H9 (cell line): Measurements from ENCODE around the gene ZNF672. TPM values are rescaled to one million over a fixed set of nuclear protein-coding genes. Genes with fewer than 3 reads are reported as not detected.

Source experiments
- DNase-seq: peaks from one replicate; pipeline ENCODE4 v3.0.0-alpha.2; 2017
- H2AFZ ChIP-seq: one replicate; pipeline ENCODE4 v1.6.1; 2013; ENCODE audit warnings: mild to moderate bottlenecking, low read length, control low read depth, moderate library complexity
- H2AK5ac ChIP-seq: 2 replicates; pipeline ENCODE4 v1.6.1; 2013; ENCODE audit warnings: low read length, control low read depth, mixed read lengths; ENCODE audit not compliant: insufficient read length
- H2BK120ac ChIP-seq: one replicate; pipeline ENCODE4 v1.6.1; 2013; ENCODE audit warnings: low read depth, mild to moderate bottlenecking, low read length, control low read depth, inconsistent platforms; ENCODE audit not compliant: poor library complexity, severe bottlenecking
- H2BK12ac ChIP-seq: 2 replicates; pipeline ENCODE4 v1.6.1; 2013; ENCODE audit warnings: low read length, control low read depth, mixed read lengths, low read depth; ENCODE audit not compliant: insufficient read length
- H2BK15ac ChIP-seq: 2 replicates; pipeline ENCODE4 v1.6.1; 2013; ENCODE audit warnings: low read depth, low read length, control low read depth
- H2BK20ac ChIP-seq: one replicate; pipeline ENCODE4 v1.6.1; 2013; ENCODE audit warnings: low read depth, mild to moderate bottlenecking, low read length, control low read depth, inconsistent platforms; ENCODE audit not compliant: poor library complexity, severe bottlenecking
- H2BK5ac ChIP-seq: 2 replicates; pipeline ENCODE4 v1.6.1; 2013; ENCODE audit warnings: low read length, control low read depth, mixed read lengths; ENCODE audit not compliant: insufficient read length
- H3K14ac ChIP-seq: 2 replicates; pipeline ENCODE4 v1.6.1; 2013; ENCODE audit warnings: low read length, control low read depth; ENCODE audit not compliant: insufficient read depth
- H3K18ac ChIP-seq: 2 replicates; pipeline ENCODE4 v1.6.1; 2013; ENCODE audit warnings: low read depth, mild to moderate bottlenecking, mixed read lengths, low read length, control low read depth; ENCODE audit not compliant: insufficient read length
- H3K23ac ChIP-seq: 2 replicates; pipeline ENCODE4 v1.6.1; 2013; ENCODE audit warnings: low read length, control low read depth, mixed read lengths, low read depth; ENCODE audit not compliant: insufficient read length
- H3K23me2 ChIP-seq: 2 replicates; pipeline ENCODE4 v1.6.1; 2013; ENCODE audit warnings: low read depth, mild to moderate bottlenecking, mixed read lengths, low read length, control low read depth; ENCODE audit not compliant: insufficient read length, poor library complexity, severe bottlenecking
- H3K27ac ChIP-seq: 2 replicates; pipeline ENCODE4 v1.5.1; 2013; ENCODE audit warnings: low read length, control low read depth, mixed read lengths, low read depth; ENCODE audit not compliant: insufficient read length
- H3K27me3 ChIP-seq: 2 replicates; pipeline ENCODE4 v1.6.1; 2013; ENCODE audit warnings: low read length, control low read depth, inconsistent platforms; ENCODE audit not compliant: insufficient read depth
- H3K4ac ChIP-seq: 2 replicates; pipeline ENCODE4 v1.6.1; 2013; ENCODE audit warnings: low read depth, mild to moderate bottlenecking, control low read depth, inconsistent platforms, low read length, moderate library complexity
- H3K4me1 ChIP-seq: 2 replicates; pipeline ENCODE4 v1.6.1; 2013; ENCODE audit warnings: low read length, control low read depth, inconsistent platforms; ENCODE audit not compliant: insufficient read depth
- H3K4me2 ChIP-seq: 2 replicates; pipeline ENCODE4 v1.6.1; 2013; ENCODE audit warnings: low read length, control low read depth, mixed read lengths; ENCODE audit not compliant: insufficient read length, insufficient read depth
- H3K56ac ChIP-seq: 2 replicates; pipeline ENCODE4 v1.6.1; 2013; ENCODE audit warnings: low read depth, mild to moderate bottlenecking, mixed read lengths, low read length, control low read depth; ENCODE audit not compliant: insufficient read length
- H3K79me1 ChIP-seq: 2 replicates; pipeline ENCODE4 v1.6.1; 2013; ENCODE audit warnings: low read depth, mild to moderate bottlenecking, moderate library complexity, low read length, control low read depth, inconsistent platforms; ENCODE audit not compliant: insufficient read depth, poor library complexity, severe bottlenecking
- H3K79me2 ChIP-seq: 2 replicates; pipeline ENCODE4 v1.6.1; 2013; ENCODE audit warnings: low read length, control low read depth, inconsistent platforms; ENCODE audit not compliant: insufficient read depth
- H3K9ac ChIP-seq: 2 replicates; pipeline ENCODE4 v1.6.1; 2013; ENCODE audit warnings: low read length, control low read depth, mixed read lengths; ENCODE audit not compliant: insufficient read length; ENCODE audit errors: extremely low read depth
- H3K9me3 ChIP-seq: one replicate; pipeline ENCODE4 v1.6.1; 2013; ENCODE audit warnings: low read depth, low read length, inconsistent platforms; ENCODE audit not compliant: control insufficient read depth
- H3T11ph ChIP-seq: one replicate; pipeline ENCODE4 v1.6.1; 2013; ENCODE audit warnings: mild to moderate bottlenecking, low read length, control low read depth, inconsistent platforms
- H4K20me1 ChIP-seq: one replicate; pipeline ENCODE4 v1.6.1; 2013; ENCODE audit not compliant: control insufficient read depth, insufficient read length, insufficient read depth
- H4K5ac ChIP-seq: 2 replicates; pipeline ENCODE4 v1.6.1; 2013; ENCODE audit warnings: low read depth, mild to moderate bottlenecking, mixed read lengths, low read length, control low read depth; ENCODE audit not compliant: insufficient read length
- H4K8ac ChIP-seq: replicated peaks from 2 replicates; pipeline ENCODE4 v1.6.1; 2013; ENCODE audit warnings: low read length, control low read depth, mixed read lengths, low read depth; ENCODE audit not compliant: insufficient read length
- H4K91ac ChIP-seq: 2 replicates; pipeline ENCODE4 v1.6.1; 2013; ENCODE audit warnings: low read depth, mild to moderate bottlenecking, moderate library complexity, mixed read lengths, low read length, control low read depth; ENCODE audit not compliant: insufficient read length
- H3K27ac Mint-ChIP-seq, 3 experiments: 2 replicates in 2 of 3; 3 replicates in 1 of 3; pipeline ENCODE4 v1.8.0; 2020 to 2021; ENCODE audit warnings: mixed read lengths in 3 of 3, mild to moderate bottlenecking in 1 of 3, moderate library complexity in 1 of 3
- H3K27me3 Mint-ChIP-seq: 2 replicates; pipeline ENCODE4 v1.8.0; 2021; ENCODE audit warnings: low read depth, mild to moderate bottlenecking, moderate library complexity, mixed read lengths
- H3K36me3 Mint-ChIP-seq, 3 experiments: 2 replicates in 2 of 3; 3 replicates in 1 of 3; pipeline ENCODE4 v1.8.0; 2020 to 2021; ENCODE audit warnings: low read depth in 3 of 3, mixed read lengths in 3 of 3; ENCODE audit not compliant: insufficient read depth in 1 of 3
- H3K4me1 Mint-ChIP-seq, 2 experiments: 2 replicates each; pipeline ENCODE4 v1.8.0; 2020; ENCODE audit warnings: mixed read lengths in 2 of 2
- H3K4me3 Mint-ChIP-seq, 2 experiments: 2 replicates in 1 of 2; 3 replicates in 1 of 2; pipeline ENCODE4 v1.8.0; 2020 to 2021; ENCODE audit warnings: mild to moderate bottlenecking in 2 of 2, mixed read lengths in 2 of 2, moderate library complexity in 1 of 2
- H3K9me3 Mint-ChIP-seq, 2 experiments: 2 replicates in 1 of 2; 3 replicates in 1 of 2; pipeline ENCODE4 v1.8.0; 2020; ENCODE audit warnings: mild to moderate bottlenecking in 2 of 2, mixed read lengths in 2 of 2, moderate library complexity in 1 of 2
- CTCF ChIP-seq: fragments of 200-600 bp; sonication (generic); conservative IDR thresholded peaks from 3 replicates; pipeline ENCODE4 v1.8.0; 2021; ENCODE audit warnings: antibody characterized with exemption, mild to moderate bottlenecking
- WGBS: extraction: QIAGEN DNeasy Blood & Tissue Kit; methylation state at CpG from one replicate; pipeline ENCODE4 v1.1.7; 2013; ENCODE audit warnings: missing lambda C conversion rate, low lambda C conversion rate, mixed read lengths; ENCODE audit not compliant: insufficient read length; ENCODE audit errors: extremely low coverage; 5-methylcytosine and 5-hydroxymethylcytosine counted together
- total RNA-seq: library from RNA; stranded (reverse); gene quantifications from 2 replicates; pipeline ENCODE4 v1.2.1, GENCODE V29; 2021

The ZNF672 gene
- total RNA-seq, 1 experiment from 2014 or later, result 29.4 TPM

GRCh38 chr1:248814351-248814750 lies 23.7 kb upstream of the ZNF672 start:
- Histone ChIP-seq H2AK5ac (no peak overlapping the region), H3T11ph (no peak overlapping the region), H2AFZ (no peak overlapping the region), H3K27ac (no peak overlapping the region), H3K18ac (no peak overlapping the region), H4K5ac (no peak overlapping the region), H2BK20ac (no peak overlapping the region), H4K8ac (no peak overlapping the region), H2BK15ac (no peak overlapping the region), H2BK5ac (no peak overlapping the region), H3K4ac (no peak overlapping the region), H2BK12ac (no peak overlapping the region), H3K4me2 (no peak overlapping the region), H3K9me3 (no peaks in the 10 kb centered on the region), H3K79me2 (no peaks in the 10 kb centered on the region; the same call in 1 of the 2 replicates), H3K9ac (no peak overlapping the region), H2BK120ac (no peak overlapping the region), H3K79me1 (no peaks in the 10 kb centered on the region), H4K20me1 (no peaks in the 10 kb centered on the region), H3K14ac (no peak overlapping the region), H3K23ac (no peak overlapping the region), H4K91ac (no peak overlapping the region), H3K23me2 (no peaks in the 10 kb centered on the region), H3K56ac (no peak overlapping the region), H3K4me1 (peaks cover 2% of the 10 kb centered on the region; the same call in 1 of the 2 replicates), H3K27me3 (no peaks in the 10 kb centered on the region)
- peaks cover 28 to 61% (median 55%) of the 10 kb centered on the region in 3 experiments for H3K36me3 Mint-ChIP-seq
- no peak for TF ChIP-seq CTCF
- no CpG with 5 or more reads among the region's 16 CpGs for WGBS
- no peak for DNase-seq
- no peak overlapping the region for H3K27ac Mint-ChIP-seq
- no peak overlapping the region for H3K4me3 Mint-ChIP-seq
- H3K27me3 Mint-ChIP-seq, result no peaks in the 10 kb centered on the region
- no peaks in the 10 kb centered on the region for H3K9me3 Mint-ChIP-seq
- H3K4me1 Mint-ChIP-seq, result peaks cover 21 to 22% of the 10 kb centered on the region in 2 experiments
